ENCODE results near the gene MED13.
"Not testable (repeated sequence)": the region's sequence is repeated elsewhere in the genome, so short reads cannot be mapped to it uniquely, and the experiment has no call there.

MED13 gene

DNA sequence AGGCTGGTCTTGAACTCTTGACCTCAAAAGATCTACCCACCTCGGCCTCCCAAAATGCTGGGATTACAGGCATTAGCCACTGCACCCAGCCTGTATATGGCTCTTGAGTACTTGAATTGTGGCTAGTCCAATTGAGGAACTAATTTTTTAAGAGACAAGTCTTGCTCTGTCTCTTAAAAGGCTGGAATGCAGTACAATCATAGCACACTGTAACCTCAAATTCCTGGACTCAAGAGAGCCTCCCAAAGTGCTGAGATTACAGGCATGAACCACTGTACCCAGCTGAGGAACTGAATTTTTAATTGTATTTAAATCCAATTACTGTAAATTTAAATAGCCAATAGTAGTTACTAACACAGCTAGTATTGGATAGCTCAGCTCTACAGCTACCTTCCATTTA is 50.6 kb downstream of the MED13 start:
- no peak overlapping the region for H3K4me3 ChIP-seq (ENCODE audit: low read depth, low read length)
- no peak for TF ChIP-seq MYC (IDR thresholded peaks at IDR 0.05; ENCODE audit: low read depth, low read length)
- no peak for TF ChIP-seq POLR2A (IDR thresholded peaks at IDR 0.05; ENCODE audit: extremely low read depth, insufficient read length)
- TF ChIP-seq, protein P1, sequence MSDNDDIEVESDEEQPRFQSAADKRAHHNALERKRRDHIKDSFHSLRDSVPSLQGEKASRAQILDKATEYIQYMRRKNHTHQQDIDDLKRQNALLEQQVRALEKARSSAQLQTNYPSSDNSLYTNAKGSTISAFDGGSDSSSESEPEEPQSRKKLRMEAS (IDR thresholded peaks at IDR 0.05; ENCODE audit: low read depth, low read length): no peak
- TF ChIP-seq, protein P2, sequence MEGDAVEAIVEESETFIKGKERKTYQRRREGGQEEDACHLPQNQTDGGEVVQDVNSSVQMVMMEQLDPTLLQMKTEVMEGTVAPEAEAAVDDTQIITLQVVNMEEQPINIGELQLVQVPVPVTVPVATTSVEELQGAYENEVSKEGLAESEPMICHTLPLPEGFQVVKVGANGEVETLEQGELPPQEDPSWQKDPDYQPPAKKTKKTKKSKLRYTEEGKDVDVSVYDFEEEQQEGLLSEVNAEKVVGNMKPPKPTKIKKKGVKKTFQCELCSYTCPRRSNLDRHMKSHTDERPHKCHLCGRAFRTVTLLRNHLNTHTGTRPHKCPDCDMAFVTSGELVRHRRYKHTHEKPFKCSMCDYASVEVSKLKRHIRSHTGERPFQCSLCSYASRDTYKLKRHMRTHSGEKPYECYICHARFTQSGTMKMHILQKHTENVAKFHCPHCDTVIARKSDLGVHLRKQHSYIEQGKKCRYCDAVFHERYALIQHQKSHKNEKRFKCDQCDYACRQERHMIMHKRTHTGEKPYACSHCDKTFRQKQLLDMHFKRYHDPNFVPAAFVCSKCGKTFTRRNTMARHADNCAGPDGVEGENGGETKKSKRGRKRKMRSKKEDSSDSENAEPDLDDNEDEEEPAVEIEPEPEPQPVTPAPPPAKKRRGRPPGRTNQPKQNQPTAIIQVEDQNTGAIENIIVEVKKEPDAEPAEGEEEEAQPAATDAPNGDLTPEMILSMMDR (IDR thresholded peaks at IDR 0.05; ENCODE audit: low read depth, low read length): no peak
- DNase-seq (ENCODE audit: low read depth): no peak

DNA sequence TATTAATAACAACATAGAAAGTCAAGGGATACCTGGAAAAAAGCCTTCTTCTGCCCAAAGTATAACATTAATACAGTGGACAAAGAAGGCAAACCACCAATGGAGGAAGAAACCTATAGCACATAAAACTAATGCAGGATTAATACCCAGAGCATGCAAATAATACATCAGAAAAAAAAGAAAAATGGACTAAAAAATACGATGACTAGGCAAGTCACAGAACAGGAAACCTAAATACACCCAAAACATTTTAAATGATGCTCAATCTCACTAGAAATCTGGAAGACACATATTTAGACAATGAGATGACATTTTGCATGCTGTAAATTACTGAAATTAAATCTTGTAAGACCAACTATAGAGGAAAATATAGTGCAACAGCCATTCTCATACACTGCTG is 55.9 kb downstream of the MED13 start:
- no peak for DNase-seq (ENCODE audit: low read depth)
- H3K4me3 ChIP-seq (ENCODE audit: low read depth, low read length): no peak overlapping the region
- no peak for TF ChIP-seq POLR2A (IDR thresholded peaks at IDR 0.05; ENCODE audit: extremely low read depth, insufficient read length)
- TF ChIP-seq, protein P1 (IDR thresholded peaks at IDR 0.05; ENCODE audit: low read depth, low read length): no peak
- no peak for TF ChIP-seq MYC (IDR thresholded peaks at IDR 0.05; ENCODE audit: low read depth, low read length)
- TF ChIP-seq, protein P2 (IDR thresholded peaks at IDR 0.05; ENCODE audit: low read depth, low read length): no peak

DNA sequence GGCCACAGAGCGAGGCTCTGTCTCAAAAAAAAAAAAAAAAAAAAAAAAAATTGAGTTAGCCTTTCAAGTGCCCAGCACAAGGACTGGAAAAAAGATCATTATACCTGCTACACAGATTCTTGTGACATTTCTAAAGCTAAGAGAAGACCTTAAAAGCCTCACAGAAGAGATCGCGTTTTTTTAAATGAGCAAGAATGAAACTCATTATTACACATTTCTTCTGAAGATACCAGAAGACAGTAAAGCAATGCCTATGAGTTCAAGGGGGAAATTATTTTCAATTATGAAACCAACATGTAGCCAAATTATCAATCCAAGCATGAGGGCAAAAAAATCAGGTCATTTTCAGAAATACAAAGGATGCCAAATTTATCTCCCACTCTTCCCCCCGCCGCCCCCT is 56.8 kb downstream of the MED13 start:
- DNase-seq (ENCODE audit: low read depth): no peak
- no peak for TF ChIP-seq POLR2A (IDR thresholded peaks at IDR 0.05; ENCODE audit: extremely low read depth, insufficient read length)
- TF ChIP-seq, protein P2 (IDR thresholded peaks at IDR 0.05; ENCODE audit: low read depth, low read length): no peak
- TF ChIP-seq, protein P1 (IDR thresholded peaks at IDR 0.05; ENCODE audit: low read depth, low read length): no peak
- no peak for TF ChIP-seq MYC (IDR thresholded peaks at IDR 0.05; ENCODE audit: low read depth, low read length)
- no peak overlapping the region for H3K4me3 ChIP-seq (ENCODE audit: low read depth, low read length)

DNA sequence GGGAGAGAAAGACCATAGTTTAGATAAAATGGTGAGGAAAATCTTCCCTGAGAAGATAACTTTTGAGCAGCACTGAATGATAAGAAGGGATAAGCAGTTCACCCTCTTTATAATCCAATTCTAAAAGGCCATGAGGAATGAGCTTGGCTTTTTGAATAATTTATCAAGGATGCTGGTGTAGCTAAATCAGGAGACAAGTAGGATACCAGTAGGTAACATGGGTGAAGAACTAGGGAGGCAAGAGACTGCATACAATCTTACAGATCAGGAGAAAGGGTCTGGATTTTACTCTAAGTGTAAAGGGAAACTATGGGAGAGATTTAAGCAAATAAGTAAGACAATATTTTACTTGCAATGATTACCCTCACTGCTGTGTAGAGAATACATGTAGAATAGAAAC is 60.7 kb downstream of the MED13 start:
- no peak for DNase-seq (ENCODE audit: low read depth)
- TF ChIP-seq POLR2A (IDR thresholded peaks at IDR 0.05; ENCODE audit: extremely low read depth, insufficient read length): no peak
- TF ChIP-seq, protein P2 (IDR thresholded peaks at IDR 0.05; ENCODE audit: low read depth, low read length): no peak
- TF ChIP-seq, protein P1 (IDR thresholded peaks at IDR 0.05; ENCODE audit: low read depth, low read length): no peak
- no peak for TF ChIP-seq MYC (IDR thresholded peaks at IDR 0.05; ENCODE audit: low read depth, low read length)
- H3K4me3 ChIP-seq (ENCODE audit: low read depth, low read length): no peak overlapping the region

DNA sequence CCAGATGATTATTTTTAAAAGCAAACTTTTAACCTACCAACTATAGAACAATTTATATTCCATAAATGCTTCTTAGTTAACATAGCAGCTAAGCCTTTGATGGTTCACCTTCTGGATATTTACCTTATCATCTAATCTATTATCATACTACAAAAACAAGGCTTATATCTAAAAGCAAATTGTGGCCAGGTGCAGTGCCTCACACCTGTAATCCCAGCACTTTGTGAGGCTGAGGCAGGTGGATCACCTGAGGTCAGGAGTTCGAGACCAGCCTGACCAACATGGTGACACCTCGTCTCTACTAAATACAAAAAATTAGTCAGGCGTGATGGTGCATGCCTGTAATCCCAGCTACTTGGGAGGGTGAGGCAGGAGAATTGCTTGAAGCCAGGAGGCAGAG is 61.9 kb downstream of the MED13 start:
- DNase-seq (ENCODE audit: low read depth); H3K4me3 ChIP-seq (ENCODE audit: low read depth, low read length): not testable (repeated sequence)

DNA sequence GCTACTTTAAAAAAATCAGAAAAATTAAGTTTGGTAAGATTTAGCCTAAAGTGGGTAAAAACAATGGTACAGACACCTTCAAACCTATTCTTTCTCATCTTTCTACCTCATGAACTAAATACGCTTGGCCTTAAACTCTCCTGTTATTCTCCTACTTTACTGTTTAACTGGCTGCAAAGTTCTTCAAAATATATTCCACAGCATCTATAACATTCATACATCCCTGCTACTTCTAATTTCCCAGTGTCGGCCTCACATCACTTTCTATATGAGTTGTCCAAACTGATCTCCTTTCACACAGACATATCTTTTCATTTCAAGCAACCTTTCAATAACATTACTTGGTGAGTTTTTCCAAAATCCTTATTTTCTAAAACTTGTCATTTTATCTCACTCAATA is 64.0 kb downstream of the MED13 start:
- no peak overlapping the region for H3K4me3 ChIP-seq (ENCODE audit: low read depth, low read length)
- no peak for DNase-seq (ENCODE audit: low read depth)
- TF ChIP-seq MYC (IDR thresholded peaks at IDR 0.05; ENCODE audit: low read depth, low read length) (no peak), POLR2A (IDR thresholded peaks at IDR 0.05; ENCODE audit: extremely low read depth, insufficient read length) (no peak)
- TF ChIP-seq, protein P1 (IDR thresholded peaks at IDR 0.05; ENCODE audit: low read depth, low read length): no peak
- TF ChIP-seq, protein P2 (IDR thresholded peaks at IDR 0.05; ENCODE audit: low read depth, low read length): no peak
